ENCODE data around the gene WWOX. TPM values are rescaled to one million over a fixed set of nuclear protein-coding genes. Genes with fewer than 3 reads are reported as not detected.

WWOX gene
- total RNA-seq, 1 experiment from 2014 or later = 15.6 TPM

- Histone ChIP-seq H3K4ac (ENCODE audit: low read depth, low read length) (no peak overlapping the region), H4K20me1 (ENCODE audit: control insufficient read depth, insufficient read depth, insufficient read length) (no peaks in the 10 kb centered on the region), H2AK5ac (ENCODE audit: insufficient read length, low read length) (no peak overlapping the region), H2BK120ac (ENCODE audit: low read depth, low read length, poor library complexity, severe bottlenecking) (no peak overlapping the region), H4K91ac (ENCODE audit: insufficient read length, low read depth, low read length) (no peak overlapping the region), H2BK15ac (ENCODE audit: low read depth, low read length) (no peak overlapping the region), H2BK12ac (ENCODE audit: insufficient read length, low read depth, low read length) (no peak overlapping the region), H3K4me2 (ENCODE audit: insufficient read depth, insufficient read length, low read length) (no peak overlapping the region), H3K79me2 (ENCODE audit: insufficient read depth, low read length) (no peaks in the 10 kb centered on the region), H3K27ac (ENCODE audit: insufficient read length, low read depth, low read length) (no peak overlapping the region), H3K14ac (ENCODE audit: insufficient read depth, low read length) (no peak overlapping the region), H2AFZ (ENCODE audit: low read length) (no peak overlapping the region), H3K79me1 (ENCODE audit: insufficient read depth, low read depth, low read length, poor library complexity, severe bottlenecking) (no peaks in the 10 kb centered on the region), H3T11ph (ENCODE audit: low read length) (no peak overlapping the region), H3K18ac (ENCODE audit: insufficient read length, low read depth, low read length) (no peak overlapping the region), H3K9me3 (ENCODE audit: control insufficient read depth, low read depth, low read length) (no peaks in the 10 kb centered on the region), H3K23me2 (ENCODE audit: insufficient read length, low read depth, low read length, poor library complexity, severe bottlenecking) (no peaks in the 10 kb centered on the region), H3K9ac (ENCODE audit: extremely low read depth, insufficient read length, low read length) (no peak overlapping the region), H3K23ac (ENCODE audit: insufficient read length, low read depth, low read length) (no peak overlapping the region), H3K4me1 (ENCODE audit: insufficient read depth, low read length) (peaks cover 2% of the 10 kb centered on the region; the same call in 1 of the 2 replicates), H2BK20ac (ENCODE audit: low read depth, low read length, poor library complexity, severe bottlenecking) (no peak overlapping the region), H4K8ac (replicated peaks; ENCODE audit: insufficient read length, low read depth, low read length) (no peak overlapping the region), H2BK5ac (ENCODE audit: insufficient read length, low read length) (no peak overlapping the region), H3K27me3 (ENCODE audit: insufficient read depth, low read length) (no peaks in the 10 kb centered on the region), H4K5ac (ENCODE audit: insufficient read length, low read depth, low read length) (no peak overlapping the region), H3K56ac (ENCODE audit: insufficient read length, low read depth, low read length) (no peak overlapping the region)
- H3K27ac Mint-ChIP-seq = 0 out of 7 replicates have a peak overlapping the region, but pooled peaks of 1 of the 3 experiments have one; percentile 9
- H3K4me3 Mint-ChIP-seq = no peak overlapping the region
- no CpG with 5 or more reads among the region's 5 CpGs for WGBS (ENCODE audit: extremely low coverage, insufficient read length, low lambda C conversion rate)
- H3K4me1 Mint-ChIP-seq = peaks cover 15 to 17% of the 10 kb centered on the region in 2 experiments
- no peaks in the 10 kb centered on the region for H3K9me3 Mint-ChIP-seq
- no peaks in the 10 kb centered on the region for H3K27me3 Mint-ChIP-seq (ENCODE audit: low read depth)
- DNase-seq = no peak
- no peaks in the 10 kb centered on the region for H3K36me3 Mint-ChIP-seq (ENCODE audit: insufficient read depth in 1 of 3, low read depth in 3 of 3)
- TF ChIP-seq CTCF (conservative IDR thresholded peaks at IDR 0.05) = no peak
Observed at GRCh38 chr16:78895681-78896080, 796.2 kb downstream of the WWOX start.
